Type B pancreatic cell (in vitro differentiated cells): Measurements from ENCODE around the gene ARHGAP4. TPM values are rescaled to one million over a fixed set of nuclear protein-coding genes. Genes with fewer than 3 reads are reported as not detected.

Experiments used
- DNase-seq: peaks from one replicate; pipeline ENCODE4 v3.0.0; 2021; ENCODE audit warnings: mixed read lengths; ENCODE audit not compliant: unreplicated experiment; ENCODE audit errors: extremely low spot score
- H3K27ac Mint-ChIP-seq: 2 replicates; pipeline ENCODE4 v1.8.0; 2021; ENCODE audit warnings: mild to moderate bottlenecking, mixed read lengths
- H3K27me3 Mint-ChIP-seq: 2 replicates; pipeline ENCODE4 v1.8.0; 2021; ENCODE audit warnings: mixed read lengths
- H3K36me3 Mint-ChIP-seq: 2 replicates; pipeline ENCODE4 v1.8.0; 2021; ENCODE audit warnings: mixed read lengths
- H3K4me1 Mint-ChIP-seq: one replicate; pipeline ENCODE4 v1.8.0; 2021; ENCODE audit warnings: mixed read lengths; ENCODE audit not compliant: unreplicated experiment
- H3K4me3 Mint-ChIP-seq: 2 replicates; pipeline ENCODE4 v1.8.0; 2021; ENCODE audit warnings: mild to moderate bottlenecking, mixed read lengths
- H3K9me3 Mint-ChIP-seq: 2 replicates; pipeline ENCODE4 v1.8.0; 2021; ENCODE audit warnings: mixed read lengths
- CTCF ChIP-seq: fragments of 200-600 bp; sonication (generic); conservative IDR thresholded peaks from 2 replicates; pipeline ENCODE4 v1.5.0; 2021; ENCODE audit warnings: antibody characterized with exemption, mild to moderate bottlenecking
- total RNA-seq: library from RNA; stranded (reverse); gene quantifications from 2 replicates; pipeline ENCODE4 v1.2.1, GENCODE V29; 2021; ENCODE audit warnings: low replicate concordance

Gene ARHGAP4
- total RNA-seq, 1 donor from 2014 or later: 8.8 TPM

GRCh38 chrX:153921070-153921469 lies 5.0 kb downstream of the ARHGAP4 start:
- Mint-ChIP-seq H3K36me3 (no peaks in the 10 kb centered on the region), H3K9me3 (no peaks in the 10 kb centered on the region), H3K27ac (no peak overlapping the region), H3K27me3 (no peaks in the 10 kb centered on the region), H3K4me1 (no peaks in the 10 kb centered on the region), H3K4me3 (no peak overlapping the region)
- TF ChIP-seq CTCF: no peak
- no peak for DNase-seq

GRCh38 chrX:153920546-153920945 lies 5.5 kb downstream of the ARHGAP4 start:
- Mint-ChIP-seq H3K27me3 (no peaks in the 10 kb centered on the region), H3K27ac (no peak overlapping the region), H3K36me3 (no peaks in the 10 kb centered on the region), H3K4me3 (no peak overlapping the region), H3K9me3 (no peaks in the 10 kb centered on the region), H3K4me1 (no peaks in the 10 kb centered on the region)
- DNase-seq: no peak
- TF ChIP-seq CTCF: no peak

GRCh38 chrX:153919281-153919680 lies 6.8 kb downstream of the ARHGAP4 start:
- DNase-seq: no peak
- no peaks in the 10 kb centered on the region for H3K27me3 Mint-ChIP-seq
- no peak for TF ChIP-seq CTCF
- no peaks in the 10 kb centered on the region for H3K4me1 Mint-ChIP-seq
- H3K9me3 Mint-ChIP-seq: no peaks in the 10 kb centered on the region
- H3K36me3 Mint-ChIP-seq: no peaks in the 10 kb centered on the region
- H3K27ac Mint-ChIP-seq: no peak overlapping the region
- H3K4me3 Mint-ChIP-seq: no peak overlapping the region

GRCh38 chrX:153917869-153918268 lies 8.2 kb downstream of the ARHGAP4 start:
- H3K9me3 Mint-ChIP-seq: no peaks in the 10 kb centered on the region
- H3K27me3 Mint-ChIP-seq: no peaks in the 10 kb centered on the region
- DNase-seq: no peak

GRCh38 chrX:153913701-153914100 lies 12.4 kb downstream of the ARHGAP4 start:
- Mint-ChIP-seq H3K9me3 (no peaks in the 10 kb centered on the region), H3K27ac (no peak overlapping the region), H3K4me3 (no peak overlapping the region), H3K4me1 (no peaks in the 10 kb centered on the region), H3K27me3 (no peaks in the 10 kb centered on the region), H3K36me3 (no peaks in the 10 kb centered on the region)
- no peak for DNase-seq
- TF ChIP-seq CTCF: no peak

More at GRCh38 chrX:153917869-153918268, 8.2 kb downstream of the ARHGAP4 start:
- Mint-ChIP-seq H3K27ac (no peak overlapping the region), H3K4me1 (no peaks in the 10 kb centered on the region), H3K36me3 (no peaks in the 10 kb centered on the region), H3K4me3 (no peak overlapping the region)
- no peak for TF ChIP-seq CTCF

- Mint-ChIP-seq H3K27ac (no peak overlapping the region), H3K4me3 (no peak overlapping the region), H3K36me3 (no peaks in the 10 kb centered on the region), H3K9me3 (no peaks in the 10 kb centered on the region), H3K4me1 (no peaks in the 10 kb centered on the region), H3K27me3 (no peaks in the 10 kb centered on the region)
- TF ChIP-seq CTCF: no peak
- DNase-seq: no peak
Observed at GRCh38 chrX:153913211-153913610, 12.9 kb downstream of the ARHGAP4 start.
